Liver (tissue), 9 donors: ENCODE results near the gene SHTN1. TPM values are rescaled to one million over a fixed set of nuclear protein-coding genes. Genes with fewer than 3 reads are reported as not detected.

Experiments
- DNase-seq: peaks from one replicate; pipeline ENCODE4 v3.0.0-alpha.2; 2017; ENCODE audit warnings: low spot score
- H3K27ac ChIP-seq, 2 donors: one replicate each; pipeline ENCODE4 v1.7.0; 2013; ENCODE audit warnings: inconsistent platforms in 2 of 2, low read length in 2 of 2, control low read depth in 1 of 2, low read depth in 1 of 2, mild to moderate bottlenecking in 1 of 2
- H3K27me3 ChIP-seq, 4 donors: one replicate each; pipeline versions ENCODE4 v1.6.1 to v1.7.0; 2013; ENCODE audit warnings: low read length in 3 of 4, inconsistent platforms in 1 of 4, mild to moderate bottlenecking in 1 of 4, moderate library complexity in 1 of 4; ENCODE audit not compliant: control insufficient read depth in 4 of 4, insufficient read depth in 4 of 4
- H3K36me3 ChIP-seq, 4 donors: one replicate each; pipeline versions ENCODE4 v1.6.1 to v1.7.0; 2013; ENCODE audit warnings: low read length in 3 of 4, mild to moderate bottlenecking in 3 of 4, low read depth in 1 of 4, moderate library complexity in 1 of 4; ENCODE audit not compliant: control insufficient read depth in 4 of 4, insufficient read depth in 3 of 4
- H3K4me1 ChIP-seq, 4 donors: one replicate each; pipeline versions ENCODE4 v1.6.1 to v1.7.0; 2013; ENCODE audit warnings: low read length in 3 of 4, mild to moderate bottlenecking in 3 of 4, moderate library complexity in 1 of 4; ENCODE audit not compliant: control insufficient read depth in 4 of 4, insufficient read depth in 4 of 4
- H3K4me3 ChIP-seq, 3 donors: one replicate each; pipeline versions ENCODE4 v1.6.1 to v1.7.0; 2013; ENCODE audit warnings: low read length in 3 of 3, control low read depth in 1 of 3, low read depth in 1 of 3, mild to moderate bottlenecking in 1 of 3
- H3K9ac ChIP-seq, 2 donors: one replicate each; pipeline ENCODE4 v1.7.0; 2013; ENCODE audit warnings: low read length in 2 of 2, mild to moderate bottlenecking in 2 of 2, moderate library complexity in 2 of 2, control low read depth in 1 of 2, low read depth in 1 of 2
- H3K9me3 ChIP-seq, 4 donors: one replicate each; pipeline versions ENCODE4 v1.6.1 to v1.7.0; 2013; ENCODE audit warnings: low read length in 3 of 4; ENCODE audit not compliant: control insufficient read depth in 4 of 4
- ATF3 ChIP-seq: IDR thresholded peaks from 2 replicates; pipeline ENCODE4 v1.6.1; 2016; ENCODE audit warnings: antibody characterized with exemption
- CTCF ChIP-seq: fragments of 150-350 bp; IDR thresholded peaks from 2 replicates; pipeline ENCODE4 v1.5.1; 2017; ENCODE audit warnings: improper control_type of control experiment, low read depth, low read length; ENCODE audit not compliant: missing input control
- EGR1 ChIP-seq, 2 donors: IDR thresholded peaks; 2 replicates each; pipeline ENCODE4 v1.6.1; 2016 to 2018; ENCODE audit warnings: antibody characterized with exemption in 2 of 2, low read depth in 2 of 2
- FOXA2 ChIP-seq: IDR thresholded peaks from 2 replicates; pipeline ENCODE4 v1.6.1; 2016; ENCODE audit warnings: antibody characterized with exemption
- GABPA ChIP-seq, 2 donors: IDR thresholded peaks in 1 of 2; conservative IDR thresholded peaks in 1 of 2; 2 replicates each; pipeline ENCODE4 v1.6.1; 2016; ENCODE audit warnings: antibody characterized with exemption in 2 of 2, mild to moderate bottlenecking in 1 of 2, moderate library complexity in 1 of 2
- HNF4G ChIP-seq: IDR thresholded peaks from 2 replicates; pipeline ENCODE4 v1.6.1; 2016; ENCODE audit warnings: antibody characterized with exemption
- NR2F2 ChIP-seq: IDR thresholded peaks from 2 replicates; pipeline ENCODE4 v1.6.1; 2016; ENCODE audit warnings: antibody characterized with exemption
- RAD21 ChIP-seq, 2 donors: IDR thresholded peaks; 2 replicates each; pipeline ENCODE4 v1.6.1; 2016; ENCODE audit warnings: antibody characterized with exemption in 2 of 2, mild to moderate bottlenecking in 2 of 2
- RXRA ChIP-seq, 2 donors: IDR thresholded peaks; 2 replicates each; pipeline ENCODE4 v1.6.1; 2017 to 2018; ENCODE audit warnings: antibody characterized with exemption in 2 of 2, mild to moderate bottlenecking in 1 of 2
- TAF1 ChIP-seq: conservative IDR thresholded peaks from 2 replicates; pipeline ENCODE4 v1.6.1; 2016; ENCODE audit warnings: antibody characterized with exemption, mild to moderate bottlenecking
- YY1 ChIP-seq: IDR thresholded peaks from 2 replicates; pipeline ENCODE4 v1.6.1; 2016; ENCODE audit warnings: antibody characterized with exemption, mild to moderate bottlenecking
- ZBTB33 ChIP-seq: IDR thresholded peaks from 2 replicates; pipeline ENCODE4 v1.6.1; 2016; ENCODE audit warnings: antibody characterized with exemption
- WGBS: extraction: QIAGEN DNeasy Blood & Tissue Kit; methylation state at CpG from one replicate; pipeline ENCODE4 v1.1.7; 2013; 5-methylcytosine and 5-hydroxymethylcytosine counted together
- polyA plus RNA-seq, 2 donors: library from polyadenylated mRNA; stranded (reverse) in 1 of 2; unstranded in 1 of 2; fragments of 200-250 nt in 1 of 2; fragments of >200 nt in 1 of 2; fragmentation: Nextera tagmentation in 1 of 2; extraction: Ambion mirVana in 1 of 2; gene quantifications; one replicate each; pipeline versions ENCODE4 v1.2.1 to v1.2.3, GENCODE V29; 2013 to 2015
- total RNA-seq, 2 donors: library from RNA; depleted of rRNA; stranded (reverse); fragments of >200 nt; gene quantifications; one replicate each; pipeline ENCODE4 v1.2.3, GENCODE V29; 2014
- TF ChIP-seq, protein P1 (sequence below): IDR thresholded peaks from 2 replicates; pipeline ENCODE4 v1.6.1; 2016; ENCODE audit warnings: antibody characterized with exemption, mild to moderate bottlenecking
- TF ChIP-seq, protein P2 (sequence below): IDR thresholded peaks from 2 replicates; pipeline ENCODE4 v1.6.1; 2016; ENCODE audit warnings: antibody characterized with exemption
- donor health status: healthy.
- donor health status: healthy.
- donor health status: healthy.
- donor health status: healthy.
- donor health status: healthy.

Gene SHTN1
- total and polyA plus RNA-seq, 4 donors, result 3.2 to 11.7 (median 10.3) TPM

DNA sequence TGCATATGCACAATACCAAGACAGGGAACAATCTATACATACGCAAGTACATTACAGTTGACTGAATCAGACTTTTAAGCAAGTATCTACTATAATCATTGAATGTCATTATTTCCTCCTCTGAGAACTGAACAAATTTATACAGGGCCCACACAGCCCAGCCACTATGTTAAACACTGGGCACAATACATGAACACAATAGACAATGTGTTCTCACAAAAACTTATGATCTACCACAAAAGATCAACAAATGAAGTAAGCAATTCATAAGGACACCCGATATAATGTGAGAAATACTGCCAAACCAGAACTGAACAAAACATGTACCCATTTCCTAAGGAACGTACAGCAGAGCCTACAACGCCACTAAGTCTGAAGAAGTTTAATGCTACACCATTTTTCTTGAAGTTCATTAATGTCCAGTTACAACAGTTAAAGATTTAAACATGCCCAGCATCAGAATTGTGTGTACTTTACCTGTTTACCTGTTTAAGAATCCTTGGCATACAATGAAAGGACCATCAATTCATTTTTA, 31.5 kb downstream of the SHTN1 start:
- no peaks in the 10 kb centered on the region for H3K27me3 ChIP-seq
- H3K4me3 ChIP-seq, result no peak overlapping the region
- no peaks in the 10 kb centered on the region for H3K4me1 ChIP-seq
- TF ChIP-seq YY1 (no peak), HNF4G (no peak), EGR1 (IDR thresholded peaks at IDR 0.05; ENCODE audit: low read depth in 2 of 2) (no peak), CTCF (no peak), RXRA (IDR thresholded peaks at IDR 0.05) (no peak), FOXA2 (no peak), TAF1 (no peak), GABPA (IDR thresholded peaks at IDR 0.05 in 1 of 2, conservative IDR thresholded peaks at IDR 0.05 in 1 of 2) (no peak), NR2F2 (no peak)
- TF ChIP-seq, protein P1, sequence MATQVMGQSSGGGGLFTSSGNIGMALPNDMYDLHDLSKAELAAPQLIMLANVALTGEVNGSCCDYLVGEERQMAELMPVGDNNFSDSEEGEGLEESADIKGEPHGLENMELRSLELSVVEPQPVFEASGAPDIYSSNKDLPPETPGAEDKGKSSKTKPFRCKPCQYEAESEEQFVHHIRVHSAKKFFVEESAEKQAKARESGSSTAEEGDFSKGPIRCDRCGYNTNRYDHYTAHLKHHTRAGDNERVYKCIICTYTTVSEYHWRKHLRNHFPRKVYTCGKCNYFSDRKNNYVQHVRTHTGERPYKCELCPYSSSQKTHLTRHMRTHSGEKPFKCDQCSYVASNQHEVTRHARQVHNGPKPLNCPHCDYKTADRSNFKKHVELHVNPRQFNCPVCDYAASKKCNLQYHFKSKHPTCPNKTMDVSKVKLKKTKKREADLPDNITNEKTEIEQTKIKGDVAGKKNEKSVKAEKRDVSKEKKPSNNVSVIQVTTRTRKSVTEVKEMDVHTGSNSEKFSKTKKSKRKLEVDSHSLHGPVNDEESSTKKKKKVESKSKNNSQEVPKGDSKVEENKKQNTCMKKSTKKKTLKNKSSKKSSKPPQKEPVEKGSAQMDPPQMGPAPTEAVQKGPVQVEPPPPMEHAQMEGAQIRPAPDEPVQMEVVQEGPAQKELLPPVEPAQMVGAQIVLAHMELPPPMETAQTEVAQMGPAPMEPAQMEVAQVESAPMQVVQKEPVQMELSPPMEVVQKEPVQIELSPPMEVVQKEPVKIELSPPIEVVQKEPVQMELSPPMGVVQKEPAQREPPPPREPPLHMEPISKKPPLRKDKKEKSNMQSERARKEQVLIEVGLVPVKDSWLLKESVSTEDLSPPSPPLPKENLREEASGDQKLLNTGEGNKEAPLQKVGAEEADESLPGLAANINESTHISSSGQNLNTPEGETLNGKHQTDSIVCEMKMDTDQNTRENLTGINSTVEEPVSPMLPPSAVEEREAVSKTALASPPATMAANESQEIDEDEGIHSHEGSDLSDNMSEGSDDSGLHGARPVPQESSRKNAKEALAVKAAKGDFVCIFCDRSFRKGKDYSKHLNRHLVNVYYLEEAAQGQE, result no peak
- TF ChIP-seq, protein P2, sequence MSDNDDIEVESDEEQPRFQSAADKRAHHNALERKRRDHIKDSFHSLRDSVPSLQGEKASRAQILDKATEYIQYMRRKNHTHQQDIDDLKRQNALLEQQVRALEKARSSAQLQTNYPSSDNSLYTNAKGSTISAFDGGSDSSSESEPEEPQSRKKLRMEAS, result no peak
- 97% methylated on average over 4 of the region's 4 CpGs for WGBS
- H3K36me3 ChIP-seq, result peaks cover under 1 to 5% (median 2%) of the 10 kb centered on the region in 4 donors
- no peak overlapping the region for H3K27ac ChIP-seq
- DNase-seq, result no peak
- no peak overlapping the region for H3K9ac ChIP-seq
- no peaks in the 10 kb centered on the region for H3K9me3 ChIP-seq

GRCh38 chr10:116972131-116972530, 32.9 kb downstream of the SHTN1 start:
- no peaks in the 10 kb centered on the region for H3K27me3 ChIP-seq
- H3K27ac ChIP-seq, result no peak overlapping the region
- no peaks in the 10 kb centered on the region for H3K4me1 ChIP-seq
- no peak for DNase-seq
- 93% methylated on average over 1 of the region's 1 CpG for WGBS
- H3K4me3 ChIP-seq, result no peak overlapping the region
- H3K9me3 ChIP-seq, result no peaks in the 10 kb centered on the region
- H3K36me3 ChIP-seq, result peaks cover 3 to 6% (median 5%) of the 10 kb centered on the region in 4 donors
- TF ChIP-seq, protein P2, result no peak
- TF ChIP-seq ATF3 (no peak), ZBTB33 (no peak), FOXA2 (no peak), CTCF (no peak), RAD21 (IDR thresholded peaks at IDR 0.05) (no peak), GABPA (IDR thresholded peaks at IDR 0.05 in 1 of 2, conservative IDR thresholded peaks at IDR 0.05 in 1 of 2) (no peak)
- H3K9ac ChIP-seq, result no peak overlapping the region
